WI38 (cell line): ENCODE measurements around the gene GSK3A.
A peak's percentile ranks its signal among the peaks of the same experiment; 100 is the strongest.

ENCODE experiments used
- H3K4me3 ChIP-seq: 2 replicates; pipeline ENCODE4 v1.5.1; 2011; ENCODE audit warnings: low read depth, mild to moderate bottlenecking, control low read depth, low read length
- CTCF ChIP-seq: IDR thresholded peaks from 2 replicates; pipeline ENCODE4 v1.5.1; 2012; ENCODE audit warnings: low read depth, mild to moderate bottlenecking, control low read depth, low read length

The GSK3A gene

GRCh38 chr19:42288387-42288786 lies 46.0 kb upstream of the GSK3A start:
- TF ChIP-seq CTCF, result no peak
- H3K4me3 ChIP-seq, result no peak overlapping the region

GRCh38 chr19:42287827-42288107 lies 45.4 kb upstream of the GSK3A start:
- TF ChIP-seq CTCF, result no peak
- no peak overlapping the region for H3K4me3 ChIP-seq

- TF ChIP-seq CTCF, result no peak
- H3K4me3 ChIP-seq, result no peak overlapping the region
Measured at GRCh38 chr19:42287017-42287826, 44.8 kb upstream of the GSK3A start.

GRCh38 chr19:42286349-42287016 lies 44.1 kb upstream of the GSK3A start:
- no peak for TF ChIP-seq CTCF
- no peak overlapping the region for H3K4me3 ChIP-seq

GRCh38 chr19:42285988-42286348 lies 43.6 kb upstream of the GSK3A start:
- no peak for TF ChIP-seq CTCF

GRCh38 chr19:42285541-42285941 lies 43.1 kb upstream of the GSK3A start:
- no peak for TF ChIP-seq CTCF
- no peak overlapping the region for H3K4me3 ChIP-seq

More at GRCh38 chr19:42285988-42286348, 43.6 kb upstream of the GSK3A start:
- H3K4me3 ChIP-seq, result no peak overlapping the region

GRCh38 chr19:42284591-42285341 lies 42.4 kb upstream of the GSK3A start:
- peak overlapping the region; percentile 75 for H3K4me3 ChIP-seq
- TF ChIP-seq CTCF, result no peak
